Brain microvascular endothelial cell (primary cell): ENCODE results near the gene ZNHIT1.
"Not testable (repeated sequence)": the region's sequence is repeated elsewhere in the genome, so short reads cannot be mapped to it uniquely, and the experiment has no call there.

Experiments
- DNase-seq: peaks from one replicate; pipeline ENCODE4 v3.0.0-alpha.2; 2020
- H3K27ac ChIP-seq: fragments of 250-450 bp; sonication (Bioruptor Pico); 2 replicates; pipeline ENCODE4 v1.5.1; 2020; ENCODE audit warnings: mild to moderate bottlenecking, moderate library complexity
- H3K27me3 ChIP-seq: fragments of 250-450 bp; sonication (Bioruptor Pico); replicated peaks from 2 replicates; pipeline ENCODE4 v1.5.1; 2020; ENCODE audit warnings: mild to moderate bottlenecking
- H3K36me3 ChIP-seq: fragments of 250-450 bp; sonication (Bioruptor Pico); replicated peaks from 2 replicates; pipeline ENCODE4 v1.5.1; 2020; ENCODE audit warnings: mild to moderate bottlenecking
- H3K4me3 ChIP-seq: 2 replicates; pipeline ENCODE4 v1.5.1; 2011; ENCODE audit warnings: low read depth, mild to moderate bottlenecking, control low read depth, low read length, moderate library complexity
- in situ Hi-C: cut with HindIII; loops from 2 replicates; pipeline ENCODE4 v1.10.0; 2017; ENCODE audit warnings: low sequenced_read_pairs, low pct_ligation_motif_present
- TF ChIP-seq, protein P1 (sequence below): IDR thresholded peaks from 2 replicates; pipeline ENCODE4 v1.5.1; 2011; ENCODE audit warnings: low read depth, mild to moderate bottlenecking, moderate library complexity, low read length, control low read depth, inconsistent platforms; ENCODE audit errors: missing control alignments

ZNHIT1 gene

DNA sequence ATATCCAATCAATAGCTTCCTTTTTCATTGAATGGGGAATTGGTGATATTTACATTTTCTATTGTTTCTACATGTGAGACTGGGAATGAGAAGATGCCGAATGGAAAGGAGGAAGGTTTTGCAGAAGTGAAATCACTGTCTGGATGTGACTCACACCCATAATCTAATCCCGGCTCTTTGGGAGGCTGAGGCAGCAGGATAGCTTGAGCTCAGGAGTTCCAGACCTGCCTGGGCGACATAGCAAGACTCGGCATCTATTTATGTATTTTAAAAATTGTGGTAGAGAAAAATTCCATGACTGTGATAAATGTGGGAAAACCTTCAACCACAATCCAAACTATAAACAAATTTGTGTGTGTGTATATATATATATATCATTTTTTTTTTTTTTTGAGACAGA lies 37.8 kb downstream of the ZNHIT1 start:
- Histone ChIP-seq H3K4me3 (no peak overlapping the region), H3K36me3 (no peaks in the 10 kb centered on the region), H3K27me3 (no peaks in the 10 kb centered on the region), H3K27ac (no peak overlapping the region)
- no peak for DNase-seq
- TF ChIP-seq, protein P1, sequence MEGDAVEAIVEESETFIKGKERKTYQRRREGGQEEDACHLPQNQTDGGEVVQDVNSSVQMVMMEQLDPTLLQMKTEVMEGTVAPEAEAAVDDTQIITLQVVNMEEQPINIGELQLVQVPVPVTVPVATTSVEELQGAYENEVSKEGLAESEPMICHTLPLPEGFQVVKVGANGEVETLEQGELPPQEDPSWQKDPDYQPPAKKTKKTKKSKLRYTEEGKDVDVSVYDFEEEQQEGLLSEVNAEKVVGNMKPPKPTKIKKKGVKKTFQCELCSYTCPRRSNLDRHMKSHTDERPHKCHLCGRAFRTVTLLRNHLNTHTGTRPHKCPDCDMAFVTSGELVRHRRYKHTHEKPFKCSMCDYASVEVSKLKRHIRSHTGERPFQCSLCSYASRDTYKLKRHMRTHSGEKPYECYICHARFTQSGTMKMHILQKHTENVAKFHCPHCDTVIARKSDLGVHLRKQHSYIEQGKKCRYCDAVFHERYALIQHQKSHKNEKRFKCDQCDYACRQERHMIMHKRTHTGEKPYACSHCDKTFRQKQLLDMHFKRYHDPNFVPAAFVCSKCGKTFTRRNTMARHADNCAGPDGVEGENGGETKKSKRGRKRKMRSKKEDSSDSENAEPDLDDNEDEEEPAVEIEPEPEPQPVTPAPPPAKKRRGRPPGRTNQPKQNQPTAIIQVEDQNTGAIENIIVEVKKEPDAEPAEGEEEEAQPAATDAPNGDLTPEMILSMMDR: no peak
- in situ Hi-C loops: no loop called here

DNA sequence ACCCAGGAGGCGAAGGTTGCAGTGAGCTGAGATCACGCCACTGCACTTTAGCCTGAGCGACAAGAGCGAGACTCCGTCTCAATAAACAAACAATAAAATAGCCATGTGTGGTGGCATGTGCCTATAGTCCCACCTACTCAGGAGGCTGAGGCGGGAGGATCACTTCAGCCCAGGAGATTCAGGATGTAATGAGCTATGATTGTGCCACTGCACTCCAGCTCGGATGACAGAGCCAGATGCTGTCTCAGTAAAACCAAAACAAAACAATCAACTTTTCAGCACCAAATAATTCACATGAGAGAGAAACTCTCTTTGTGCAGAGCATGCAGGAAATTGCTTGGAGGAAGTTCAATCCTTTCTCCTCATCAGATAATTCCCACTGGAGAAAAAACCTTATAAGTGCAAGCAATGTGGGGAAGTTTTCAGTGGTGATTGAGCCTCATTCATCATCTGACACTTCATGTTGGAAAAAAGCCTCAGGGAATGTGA lies 40.3 kb downstream of the ZNHIT1 start:
- no peak overlapping the region for H3K4me3 ChIP-seq
- no peaks in the 10 kb centered on the region for H3K27me3 ChIP-seq
- no peak overlapping the region for H3K27ac ChIP-seq
- H3K36me3 ChIP-seq: no peaks in the 10 kb centered on the region
- DNase-seq: no peak
- in situ Hi-C loops: no loop called here
- TF ChIP-seq, protein P1: no peak

DNA sequence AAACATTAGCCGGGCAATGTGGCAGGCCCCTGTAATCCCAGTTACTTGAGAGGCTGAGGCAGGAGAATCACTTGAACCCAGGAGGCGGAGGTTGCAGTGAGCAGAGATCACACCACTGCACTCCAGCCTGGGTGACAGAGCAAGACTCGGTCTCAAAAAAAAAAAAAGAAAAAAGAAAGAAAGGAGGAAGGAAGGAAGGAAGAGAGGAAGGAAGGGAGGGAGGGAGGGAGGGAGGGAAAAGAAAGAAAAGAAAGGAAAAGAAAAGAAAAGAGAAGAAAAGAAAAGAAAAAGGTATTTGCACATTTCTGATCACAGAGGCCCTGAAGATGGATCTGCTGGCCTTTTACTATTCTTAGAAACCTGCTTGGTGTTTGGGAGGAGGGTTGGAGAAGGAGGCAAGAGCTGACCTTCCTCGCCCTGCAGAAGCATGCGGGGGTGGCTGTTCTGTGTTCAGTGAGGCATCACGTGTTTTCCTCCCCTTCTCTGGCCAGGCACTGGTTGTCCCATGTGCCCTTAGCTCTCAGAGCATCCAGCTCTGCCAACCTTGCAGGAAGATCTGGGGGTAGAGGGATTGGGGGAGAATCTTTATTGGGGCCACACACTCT lies 46.2 kb downstream of the ZNHIT1 start:
- H3K27me3 ChIP-seq, DNase-seq, H3K4me3 ChIP-seq, H3K36me3 ChIP-seq, H3K27ac ChIP-seq, in situ Hi-C loops: not testable (repeated sequence)

DNA sequence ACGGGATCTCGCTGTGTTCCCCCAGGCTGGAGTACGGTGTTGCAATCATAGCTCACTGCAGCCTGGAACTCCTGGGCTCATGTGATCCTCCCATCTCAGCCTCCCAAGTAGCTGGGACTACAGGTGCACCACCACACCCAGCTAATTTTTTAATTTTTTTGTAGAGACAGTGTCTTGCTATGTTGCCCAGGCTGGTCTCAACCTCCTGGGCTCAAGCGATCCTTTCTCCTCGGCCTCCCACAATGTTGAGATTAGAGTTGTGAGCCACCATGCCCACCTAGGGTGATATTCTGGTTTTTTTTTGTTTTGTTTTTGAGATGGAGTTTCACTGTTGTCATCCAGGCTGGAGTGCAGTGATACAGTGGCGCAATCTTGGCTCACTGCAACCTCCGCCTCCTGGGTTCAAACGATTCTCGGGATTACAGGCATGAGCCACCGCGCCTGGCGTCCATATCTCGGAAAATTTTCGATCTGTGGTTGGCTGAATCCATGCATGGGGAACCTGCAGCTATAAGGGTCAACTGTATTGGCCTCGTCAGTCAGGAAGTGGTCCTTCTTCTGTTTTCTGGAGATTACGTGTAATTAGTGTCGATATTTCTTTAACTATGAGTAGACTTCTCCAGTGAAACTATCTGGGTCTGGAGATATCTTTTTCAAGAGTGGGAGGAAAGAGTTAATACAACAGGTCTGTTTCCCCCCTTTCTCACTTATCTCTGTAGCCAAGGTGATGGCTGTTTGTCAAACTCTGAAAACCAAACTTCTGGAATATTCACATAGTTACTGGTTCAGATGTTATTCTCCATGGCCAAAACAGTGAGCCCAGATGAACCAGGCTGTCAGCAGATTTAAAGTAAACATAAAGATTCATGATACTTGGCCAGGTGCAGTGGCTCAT lies 47.9 kb downstream of the ZNHIT1 start:
- Histone ChIP-seq H3K36me3 (no peaks in the 10 kb centered on the region), H3K4me3 (no peak overlapping the region), H3K27ac (no peak overlapping the region), H3K27me3 (no peaks in the 10 kb centered on the region)
- DNase-seq: no peak
- in situ Hi-C loops: no loop called here
- TF ChIP-seq, protein P1: no peak

DNA sequence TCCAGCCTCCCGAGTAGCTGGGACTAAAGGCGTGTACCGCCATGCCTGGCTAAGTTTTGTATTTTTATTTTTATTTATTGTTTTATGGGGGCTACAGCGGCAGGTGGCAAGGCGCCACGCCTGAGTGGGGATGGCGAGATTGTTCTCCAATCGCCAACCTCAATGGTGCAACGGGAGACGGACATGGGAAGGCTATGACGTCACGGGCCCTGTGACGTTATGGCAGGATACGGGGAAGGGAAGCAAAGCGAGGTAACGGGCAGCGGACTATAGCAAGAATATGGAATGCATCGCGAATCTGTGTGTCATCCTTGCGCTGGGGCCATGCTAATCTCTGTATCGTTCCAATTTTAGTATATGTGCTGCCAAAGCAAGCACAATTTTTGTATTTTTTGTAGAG lies 51.7 kb downstream of the ZNHIT1 start:
- no peak overlapping the region for H3K4me3 ChIP-seq
- TF ChIP-seq, protein P1: no peak
- DNase-seq: no peak
- no peaks in the 10 kb centered on the region for H3K27me3 ChIP-seq
- H3K36me3 ChIP-seq: no peaks in the 10 kb centered on the region
- in situ Hi-C loops: no loop called here
- no peak overlapping the region for H3K27ac ChIP-seq

DNA sequence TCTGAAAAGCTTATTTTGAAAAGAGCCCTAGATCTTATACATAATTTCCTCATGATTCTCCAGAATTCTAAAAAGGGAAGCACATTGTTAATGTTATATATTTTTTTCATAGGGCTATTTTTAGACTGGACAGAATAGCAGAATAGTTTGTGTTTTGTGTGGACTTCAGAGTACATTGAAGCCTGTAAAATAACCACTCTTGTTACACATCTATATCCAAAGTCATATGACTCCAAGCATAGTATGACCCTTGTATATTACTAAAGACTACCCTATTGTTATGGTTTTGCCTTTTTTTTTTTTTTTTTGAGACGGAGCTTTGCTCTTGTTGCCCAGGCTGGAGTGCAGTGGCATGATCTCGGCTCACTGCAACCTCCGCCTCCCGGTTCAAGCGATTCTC lies 53.1 kb downstream of the ZNHIT1 start:
- Histone ChIP-seq H3K27ac (no peak overlapping the region), H3K4me3 (no peak overlapping the region), H3K27me3 (peaks cover 2% of the 10 kb centered on the region), H3K36me3 (no peaks in the 10 kb centered on the region)
- in situ Hi-C loops: no loop called here
- DNase-seq: no peak
- TF ChIP-seq, protein P1: no peak
